Smooth muscle cell (in vitro differentiated cells): ENCODE results near the gene MAN1C1. TPM values are rescaled to one million over a fixed set of nuclear protein-coding genes. Genes with fewer than 3 reads are reported as not detected.

Experiments
- DNase-seq: peaks from one replicate; lab custom pipeline; 2025; ENCODE audit not compliant: unreplicated experiment; lab: John Stamatoyannopoulos, UW
- H2AFZ ChIP-seq: fragments of 200-600 bp; sonication (generic); 2 replicates; pipeline ENCODE4 v1.6.0; 2016; ENCODE audit warnings: antibody characterized with exemption, low read depth, mild to moderate bottlenecking
- H3F3A ChIP-seq: fragments of 200-600 bp; sonication (generic); 2 replicates; pipeline ENCODE4 v1.6.0; 2017; ENCODE audit warnings: antibody characterized with exemption, low read depth
- H3K27ac ChIP-seq: fragments of 200-600 bp; sonication (generic); 2 replicates; pipeline ENCODE4 v1.5.1; 2016; ENCODE audit warnings: low read depth, mild to moderate bottlenecking
- H3K27me3 ChIP-seq: fragments of 200-600 bp; sonication (generic); 2 replicates; pipeline ENCODE4 v1.6.1; 2016; ENCODE audit warnings: low read depth, mild to moderate bottlenecking
- H3K36me3 ChIP-seq: fragments of 200-600 bp; sonication (generic); 2 replicates; pipeline ENCODE4 v1.5.1; 2016; ENCODE audit warnings: low read depth
- H3K4me1 ChIP-seq: fragments of 200-600 bp; sonication (generic); 2 replicates; pipeline ENCODE4 v1.5.1; 2016; ENCODE audit warnings: low read depth
- H3K4me2 ChIP-seq: fragments of 200-600 bp; sonication (generic); 2 replicates; pipeline ENCODE4 v1.6.0; 2016; ENCODE audit warnings: mild to moderate bottlenecking
- H3K4me3 ChIP-seq: fragments of 200-600 bp; sonication (generic); 2 replicates; pipeline ENCODE4 v1.5.1; 2016; ENCODE audit warnings: mild to moderate bottlenecking
- H3K79me2 ChIP-seq: fragments of 200-600 bp; sonication (generic); 2 replicates; pipeline ENCODE4 v1.6.0; 2016; ENCODE audit warnings: low read depth, mild to moderate bottlenecking
- H3K9ac ChIP-seq: fragments of 200-600 bp; sonication (generic); 2 replicates; pipeline ENCODE4 v1.6.0; 2016; ENCODE audit warnings: low read depth
- H3K9me3 ChIP-seq: fragments of 200-600 bp; sonication (generic); replicated peaks from 2 replicates; pipeline ENCODE4 v1.5.1; 2016; ENCODE audit warnings: low read depth
- H4K20me1 ChIP-seq: fragments of 200-600 bp; sonication (generic); 2 replicates; pipeline ENCODE4 v1.6.0; 2016; ENCODE audit warnings: low read depth
- WGBS: methylation state at CpG from one replicate; pipeline ENCODE4 v1.1.7; 2016; ENCODE audit warnings: low lambda C conversion rate; 5-methylcytosine and 5-hydroxymethylcytosine counted together
- polyA plus RNA-seq: library from polyadenylated mRNA; unstranded; fragments of >200 nt; fragmentation: Nextera tagmentation; extraction: Ambion mirVana; gene quantifications from 2 replicates; pipeline ENCODE4 v1.2.1, GENCODE V29; 2016
- total RNA-seq: library from RNA; depleted of rRNA; stranded (reverse); fragments of >200 nt; gene quantifications from 2 replicates; pipeline ENCODE4 v1.2.3, GENCODE V29; 2014
- TF ChIP-seq, protein P1 (sequence below): fragments of 200-600 bp; sonication (generic); IDR thresholded peaks from 2 replicates; pipeline ENCODE4 v1.5.1; 2017; ENCODE audit warnings: borderline replicate concordance, mild to moderate bottlenecking, antibody characterized with exemption; ENCODE audit not compliant: insufficient read depth, poor library complexity, severe bottlenecking

MAN1C1 gene
- total RNA-seq (5.0 and 10.5 TPM in 2 replicates), polyA plus RNA-seq (4.2 and 4.4 TPM in 2 replicates)

DNA sequence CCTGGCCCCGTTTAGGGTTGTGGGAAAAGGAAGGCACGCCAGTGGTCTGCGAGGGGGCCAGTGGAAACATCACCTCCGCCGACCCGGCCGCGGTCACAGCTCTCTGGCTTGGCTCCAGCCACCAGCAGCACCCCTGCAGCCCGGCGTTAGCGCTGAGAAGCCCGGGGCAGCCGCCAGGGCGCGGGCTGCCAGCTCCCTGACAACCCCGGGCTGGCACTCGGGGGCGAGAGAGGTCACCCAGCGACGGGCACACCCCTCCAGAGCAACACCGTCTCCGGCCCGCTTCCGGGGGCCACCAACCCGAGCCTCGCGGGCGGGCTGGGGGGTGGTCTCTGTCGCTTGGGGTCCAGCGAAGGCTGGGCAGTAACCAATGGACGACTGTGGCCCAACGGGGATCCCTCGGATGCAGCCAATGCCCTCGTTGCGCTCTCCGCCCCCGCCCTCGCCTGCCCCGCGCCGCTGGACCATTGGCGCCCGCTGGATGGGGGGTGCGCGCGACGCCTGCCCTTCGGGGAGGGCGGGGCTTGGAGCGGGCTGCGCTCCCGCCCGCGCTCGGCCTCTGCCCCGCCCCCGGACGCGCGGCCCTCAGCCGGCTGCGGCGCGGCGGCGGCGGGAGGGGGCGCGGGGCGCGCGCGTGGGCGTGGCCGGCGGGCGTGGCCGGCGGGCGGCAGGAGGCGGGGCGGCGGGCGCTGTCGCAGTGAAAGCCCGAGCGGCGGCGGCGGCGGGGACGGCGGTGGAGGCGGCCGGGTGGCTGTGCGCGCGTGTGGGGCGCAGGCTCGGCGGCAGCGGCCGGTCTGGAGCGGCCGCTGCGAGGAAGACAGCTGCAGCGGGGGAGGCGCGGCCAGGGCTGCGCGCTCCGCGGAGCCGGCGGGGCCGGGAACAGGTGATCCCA lies at the start of gene MAN1C1:
TSS of gene MAN1C1 (plus strand) at position 697 of the 892 bp plus-strand sequence. CDS start 1,007 bp downstream, outside the sequence.
- H3K4me1 ChIP-seq, result peaks cover 14% of the 10 kb centered on the region
- no peaks in the 10 kb centered on the region for H3K79me2 ChIP-seq
- H3K4me2 ChIP-seq, result peak within 1 kb of the TSS; percentile 99
- TF ChIP-seq, protein P1, sequence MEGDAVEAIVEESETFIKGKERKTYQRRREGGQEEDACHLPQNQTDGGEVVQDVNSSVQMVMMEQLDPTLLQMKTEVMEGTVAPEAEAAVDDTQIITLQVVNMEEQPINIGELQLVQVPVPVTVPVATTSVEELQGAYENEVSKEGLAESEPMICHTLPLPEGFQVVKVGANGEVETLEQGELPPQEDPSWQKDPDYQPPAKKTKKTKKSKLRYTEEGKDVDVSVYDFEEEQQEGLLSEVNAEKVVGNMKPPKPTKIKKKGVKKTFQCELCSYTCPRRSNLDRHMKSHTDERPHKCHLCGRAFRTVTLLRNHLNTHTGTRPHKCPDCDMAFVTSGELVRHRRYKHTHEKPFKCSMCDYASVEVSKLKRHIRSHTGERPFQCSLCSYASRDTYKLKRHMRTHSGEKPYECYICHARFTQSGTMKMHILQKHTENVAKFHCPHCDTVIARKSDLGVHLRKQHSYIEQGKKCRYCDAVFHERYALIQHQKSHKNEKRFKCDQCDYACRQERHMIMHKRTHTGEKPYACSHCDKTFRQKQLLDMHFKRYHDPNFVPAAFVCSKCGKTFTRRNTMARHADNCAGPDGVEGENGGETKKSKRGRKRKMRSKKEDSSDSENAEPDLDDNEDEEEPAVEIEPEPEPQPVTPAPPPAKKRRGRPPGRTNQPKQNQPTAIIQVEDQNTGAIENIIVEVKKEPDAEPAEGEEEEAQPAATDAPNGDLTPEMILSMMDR, result peak; percentile 24
- H3K4me3 ChIP-seq, result peak within 1 kb of the TSS; percentile 80
- no peaks in the 10 kb centered on the region for H4K20me1 ChIP-seq
- 1% methylated on average over 32 of the region's 116 CpGs for WGBS
- H3K9ac ChIP-seq, result no peak within 1 kb of the TSS
- peaks cover 41% of the 10 kb centered on the region for H3K27me3 ChIP-seq
- H3F3A ChIP-seq, result peaks cover 11% of the 10 kb centered on the region
- H3K9me3 ChIP-seq, result no peaks in the 10 kb centered on the region
- peak within 1 kb of the TSS; percentile 79 for H2AFZ ChIP-seq
- no peak within 1 kb of the TSS for H3K27ac ChIP-seq
- no peaks in the 10 kb centered on the region for H3K36me3 ChIP-seq
- peak; percentile 88 for DNase-seq

DNA sequence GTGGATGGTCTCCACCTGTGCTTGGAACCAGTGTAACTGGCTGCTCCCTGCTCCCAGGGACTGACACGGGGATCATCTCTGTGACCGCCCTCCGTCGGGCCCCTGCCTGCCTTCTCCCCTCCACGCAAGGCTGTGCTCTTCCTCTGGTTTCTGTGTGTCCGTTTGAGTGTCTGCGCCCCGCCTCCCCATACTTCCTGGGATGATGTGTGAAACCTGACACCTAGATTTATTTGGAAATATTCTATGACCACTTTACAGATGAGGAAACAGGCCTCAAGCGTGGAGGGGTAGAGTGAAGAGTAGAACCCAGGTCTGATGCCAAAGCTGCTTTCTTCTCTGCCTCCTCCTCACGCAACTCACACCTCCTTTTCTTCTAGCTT lies 48.9 kb upstream of the MAN1C1 start:
- TF ChIP-seq, protein P1, result no peak
- Histone ChIP-seq H3F3A (peaks cover 29% of the 10 kb centered on the region), H2AFZ (no peak overlapping the region)

DNA sequence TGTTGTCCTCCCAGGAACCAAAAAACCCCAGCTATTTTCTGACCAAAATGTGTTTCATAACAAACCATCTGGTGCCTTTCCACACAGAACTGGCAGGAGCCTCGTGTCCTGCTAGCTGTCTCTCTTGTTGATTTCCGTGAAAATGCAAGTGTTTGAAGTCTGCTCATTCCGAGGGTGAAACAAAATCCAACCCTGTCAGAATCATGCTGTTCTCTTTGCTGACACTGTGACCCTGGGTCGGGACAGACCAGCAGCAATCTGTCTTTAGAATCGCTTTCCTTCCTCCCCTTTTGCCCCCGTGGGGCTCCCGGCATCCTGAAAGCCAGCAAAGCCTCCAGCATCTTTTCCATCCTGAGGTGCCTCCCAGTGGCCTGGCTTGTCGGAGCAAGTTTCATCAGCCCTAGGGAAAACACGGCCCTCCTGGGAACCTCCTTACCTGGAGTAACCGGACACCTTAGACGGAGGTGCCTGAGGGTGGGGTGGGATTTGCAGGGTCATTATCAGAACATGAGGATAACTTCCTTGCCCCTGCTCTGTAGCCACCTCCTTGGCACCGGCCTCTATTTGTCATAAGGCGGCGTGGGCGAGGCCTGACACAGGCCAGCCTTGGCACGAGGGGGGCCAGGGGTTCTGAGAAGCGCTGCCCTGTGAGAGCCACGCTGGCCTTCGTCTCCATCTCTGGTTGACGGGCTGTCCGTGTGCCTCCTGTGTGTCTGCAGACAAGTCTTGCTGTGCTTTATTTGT lies 48.3 kb upstream of the MAN1C1 start:
- no peaks in the 10 kb centered on the region for H3K79me2 ChIP-seq
- H3K9ac ChIP-seq, result peak overlapping the region; percentile 95
- no peaks in the 10 kb centered on the region for H3K27me3 ChIP-seq
- peak overlapping the region; percentile 63 for H3K4me2 ChIP-seq
- peaks cover 29% of the 10 kb centered on the region for H3F3A ChIP-seq
- H2AFZ ChIP-seq, result no peak overlapping the region
- no peak overlapping the region for H3K4me3 ChIP-seq
- DNase-seq, result no peak
- H3K36me3 ChIP-seq, result no peaks in the 10 kb centered on the region
- H4K20me1 ChIP-seq, result no peaks in the 10 kb centered on the region
- H3K9me3 ChIP-seq, result no peaks in the 10 kb centered on the region
- 16% methylated on average over 21 of the region's 21 CpGs for WGBS
- peaks cover 32% of the 10 kb centered on the region for H3K4me1 ChIP-seq
- TF ChIP-seq, protein P1, result no peak
- peak overlapping the region; percentile 99 for H3K27ac ChIP-seq

More for the DNA sequence above, 48.9 kb upstream of the MAN1C1 start:
- Histone ChIP-seq H3K9ac (peak overlapping the region; percentile 95), H3K4me1 (peaks cover 32% of the 10 kb centered on the region), H3K4me3 (no peak overlapping the region), H4K20me1 (no peaks in the 10 kb centered on the region), H3K36me3 (no peaks in the 10 kb centered on the region), H3K27ac (peak overlapping the region; percentile 99), H3K4me2 (peak overlapping the region; percentile 63), H3K79me2 (no peaks in the 10 kb centered on the region), H3K27me3 (no peaks in the 10 kb centered on the region), H3K9me3 (no peaks in the 10 kb centered on the region)
- WGBS, result 74% methylated on average over 10 of the region's 10 CpGs
- DNase-seq, result no peak
